Measurements from ENCODE around the gene STAU1.

- TF ChIP-seq EZH2 (IDR thresholded peaks at IDR 0.05), result no peak
- TF ChIP-seq POLR2AphosphoS5 (IDR thresholded peaks at IDR 0.05; ENCODE audit: borderline replicate concordance, low read depth, low read length), result no peak
Observed at GRCh38 chr20:49103019-49103418, 85.1 kb downstream of the STAU1 start.
